PC-9 (cell line): ENCODE results near the gene TLE4. TPM values are rescaled to one million over a fixed set of nuclear protein-coding genes. Genes with fewer than 3 reads are reported as not detected.

Experiments
- BruUV-seq: library from RNA; stranded (reverse); fragments of 400-500 nt; replicated peaks from 2 replicates; lab custom pipeline; 2021; lab: Mats Ljungman, UMichigan
- CTCF ChIA-PET: fragments of 300-600 bp; sonication (Branson Sonifier 250); formaldehyde crosslinking; loops from one replicate; lab custom pipeline; 2022; ENCODE audit warnings: antibody characterized with exemption; lab: Charles Lee
- POLR2A ChIA-PET: fragments of 300-600 bp; sonication (Branson Sonifier 250); formaldehyde crosslinking; loops from one replicate; lab custom pipeline; 2022; ENCODE audit warnings: antibody characterized with exemption; ENCODE audit not compliant: unreplicated experiment; lab: Charles Lee
- DNase-seq, 2 experiments: peaks; one replicate each; pipeline versions ENCODE4 v3.0.0 to v3.0.0-alpha.2; 2015 to 2022; ENCODE audit warnings: mixed read lengths in 1 of 2
- H2AFZ ChIP-seq: fragments of 200-600 bp; sonication (generic); 2 replicates; pipeline ENCODE4 v1.8.1; 2017; ENCODE audit warnings: antibody characterized with exemption
- H3F3A ChIP-seq: fragments of 200-600 bp; sonication (generic); 2 replicates; pipeline ENCODE4 v1.8.1; 2017; ENCODE audit warnings: antibody characterized with exemption, mild to moderate bottlenecking, low read depth; ENCODE audit not compliant: insufficient read depth
- H3K27ac ChIP-seq: fragments of 200-600 bp; sonication (generic); 2 replicates; pipeline ENCODE4 v1.6.1; 2016; ENCODE audit warnings: mixed run types
- H3K27me3 ChIP-seq: fragments of 200-600 bp; sonication (generic); 2 replicates; pipeline ENCODE4 v1.6.1; 2016; ENCODE audit warnings: low read depth, mixed run types; ENCODE audit not compliant: insufficient read depth
- H3K36me3 ChIP-seq: fragments of 200-600 bp; sonication (generic); 2 replicates; pipeline ENCODE4 v1.6.1; 2016; ENCODE audit warnings: low read depth, mixed run types
- H3K4me1 ChIP-seq: fragments of 200-600 bp; sonication (generic); replicated peaks from 2 replicates; pipeline ENCODE4 v1.6.1; 2016; ENCODE audit warnings: mixed run types; ENCODE audit not compliant: insufficient read depth
- H3K4me2 ChIP-seq: fragments of 200-600 bp; sonication (generic); 2 replicates; pipeline ENCODE4 v1.6.1; 2017; ENCODE audit warnings: mixed run types
- H3K4me3 ChIP-seq: fragments of 200-600 bp; sonication (generic); 2 replicates; pipeline ENCODE4 v1.6.1; 2016; ENCODE audit warnings: mixed run types
- H3K79me2 ChIP-seq: fragments of 200-600 bp; sonication (generic); 2 replicates; pipeline ENCODE4 v1.6.1; 2017; ENCODE audit warnings: low read depth, mixed run types
- H3K9me2 ChIP-seq: fragments of 200-600 bp; sonication (generic); 2 replicates; pipeline ENCODE4 v1.8.1; 2017; ENCODE audit warnings: mild to moderate bottlenecking; ENCODE audit not compliant: insufficient read depth
- H3K9me3 ChIP-seq: fragments of 200-600 bp; sonication (generic); 2 replicates; pipeline ENCODE4 v1.8.1; 2016; ENCODE audit warnings: low read depth; ENCODE audit not compliant: insufficient read depth
- H4K20me1 ChIP-seq: fragments of 200-600 bp; sonication (generic); 2 replicates; pipeline ENCODE4 v1.8.1; 2017; ENCODE audit not compliant: insufficient read depth
- CTCF ChIP-seq: fragments of 200-600 bp; sonication (generic); conservative IDR thresholded peaks from 2 replicates; pipeline ENCODE4 v1.6.1; 2017; ENCODE audit warnings: mixed run types, antibody characterized with exemption, mild to moderate bottlenecking, moderate library complexity
- EZH2 ChIP-seq: fragments of 200-600 bp; sonication (generic); IDR thresholded peaks from 2 replicates; pipeline ENCODE4 v1.8.0; 2017; ENCODE audit warnings: antibody characterized with exemption, low read depth
- intact Hi-C: fragments of 100-400 bp; cut with micrococcal nuclease; formaldehyde crosslinking; loops from one replicate; pipeline ENCODE4 v1.10.0; 2022; ENCODE audit not compliant: unreplicated experiment
- total RNA-seq: library from RNA; stranded (reverse); gene quantifications from 2 replicates; pipeline ENCODE4 v1.2.3, GENCODE V29; 2021

Gene TLE4
- total RNA-seq, 1 experiment from 2014 or later, result not detected

DNA sequence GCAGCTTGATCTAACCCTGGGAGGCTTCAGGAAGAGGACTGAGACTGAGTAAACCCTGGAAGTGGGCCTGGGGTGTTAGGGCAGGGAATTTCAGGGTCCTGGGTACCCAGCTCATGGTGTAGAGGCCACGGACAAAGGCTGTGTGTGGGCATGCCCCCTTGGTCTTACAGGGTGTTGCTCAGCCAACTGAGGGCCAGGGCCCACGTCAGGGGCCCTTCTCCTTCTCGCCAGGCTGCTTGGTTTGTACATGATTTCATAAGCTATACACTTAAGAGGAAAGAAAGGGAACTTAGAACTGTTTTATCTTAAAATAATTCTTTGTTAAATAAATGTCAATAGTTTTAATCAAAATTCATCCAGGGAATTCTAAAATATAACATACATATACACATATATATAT is 95.4 kb downstream of the TLE4 start:
- H3K4me3 ChIP-seq, result no peak overlapping the region
- H3K27me3 ChIP-seq, result peaks cover 38% of the 10 kb centered on the region
- H3F3A ChIP-seq, result no peaks in the 10 kb centered on the region
- no peaks in the 10 kb centered on the region for H3K4me1 ChIP-seq
- no TSS peak for BruUV-seq
- H4K20me1 ChIP-seq, result no peaks in the 10 kb centered on the region
- H2AFZ ChIP-seq, result no peak overlapping the region
- intact Hi-C loops, result no loop called here
- ChIA-PET POLR2A (no interaction called here), CTCF (no interaction called here)
- TF ChIP-seq CTCF, result no peak
- no peak for TF ChIP-seq EZH2
- no peak overlapping the region for H3K27ac ChIP-seq
- no peak for DNase-seq
- H3K4me2 ChIP-seq, result no peak overlapping the region
- H3K9me2 ChIP-seq, result no peaks in the 10 kb centered on the region
- no peaks in the 10 kb centered on the region for H3K79me2 ChIP-seq
- H3K36me3 ChIP-seq, result no peaks in the 10 kb centered on the region
- no peaks in the 10 kb centered on the region for H3K9me3 ChIP-seq

- ChIA-PET CTCF (no interaction called here), POLR2A (no interaction called here)
- Histone ChIP-seq H3K79me2 (no peaks in the 10 kb centered on the region), H3K9me2 (no peaks in the 10 kb centered on the region), H3K4me1 (no peaks in the 10 kb centered on the region), H3K36me3 (no peaks in the 10 kb centered on the region), H3K27ac (no peak overlapping the region), H4K20me1 (no peaks in the 10 kb centered on the region), H3K4me2 (no peak overlapping the region), H2AFZ (no peak overlapping the region), H3K4me3 (no peak overlapping the region), H3K9me3 (no peaks in the 10 kb centered on the region), H3F3A (no peaks in the 10 kb centered on the region), H3K27me3 (peaks cover 32% of the 10 kb centered on the region)
- intact Hi-C loops, result no loop called here
- TF ChIP-seq CTCF (no peak), EZH2 (no peak)
- no TSS peak for BruUV-seq
- no peak for DNase-seq
These were observed 96.2 kb downstream of the TLE4 start for GRCh38 chr9:79667817-79668436.

- ChIA-PET POLR2A (no interaction called here), CTCF (no interaction called here)
- no peaks in the 10 kb centered on the region for H3K36me3 ChIP-seq
- DNase-seq, result no peak
- no peak overlapping the region for H3K27ac ChIP-seq
- no peaks in the 10 kb centered on the region for H4K20me1 ChIP-seq
- H3K27me3 ChIP-seq, result peaks cover 22% of the 10 kb centered on the region
- H3K9me2 ChIP-seq, result no peaks in the 10 kb centered on the region
- intact Hi-C loops, result no loop called here
- H3K79me2 ChIP-seq, result no peaks in the 10 kb centered on the region
- TF ChIP-seq EZH2, result no peak
- no peak for TF ChIP-seq CTCF
- no peak overlapping the region for H3K4me3 ChIP-seq
- no peaks in the 10 kb centered on the region for H3K9me3 ChIP-seq
- no peak overlapping the region for H2AFZ ChIP-seq
- BruUV-seq, result no TSS peak
- no peaks in the 10 kb centered on the region for H3K4me1 ChIP-seq
- H3F3A ChIP-seq, result no peaks in the 10 kb centered on the region
- no peak overlapping the region for H3K4me2 ChIP-seq
These were observed 97.2 kb downstream of the TLE4 start for GRCh38 chr9:79668956-79669355.
